Measurements from ENCODE around the gene BICDL2. TPM values are rescaled to one million over a fixed set of nuclear protein-coding genes. Genes with fewer than 3 reads are reported as not detected.
"Not testable (repeated sequence)": the region's sequence is repeated elsewhere in the genome, so short reads cannot be mapped to it uniquely, and the experiment has no call there.

The BICDL2 gene
- total RNA-seq, 1 donor from 2014 or later = not detected

- DNase-seq = peak; percentile 37
- ATAC-seq (ENCODE audit: poor library complexity) = no peak
- intact Hi-C loops (cut with DNase I) = no loop called here
These were observed 29.6 kb upstream of the BICDL2 start for GRCh38 chr16:3066440-3066748.

DNA sequence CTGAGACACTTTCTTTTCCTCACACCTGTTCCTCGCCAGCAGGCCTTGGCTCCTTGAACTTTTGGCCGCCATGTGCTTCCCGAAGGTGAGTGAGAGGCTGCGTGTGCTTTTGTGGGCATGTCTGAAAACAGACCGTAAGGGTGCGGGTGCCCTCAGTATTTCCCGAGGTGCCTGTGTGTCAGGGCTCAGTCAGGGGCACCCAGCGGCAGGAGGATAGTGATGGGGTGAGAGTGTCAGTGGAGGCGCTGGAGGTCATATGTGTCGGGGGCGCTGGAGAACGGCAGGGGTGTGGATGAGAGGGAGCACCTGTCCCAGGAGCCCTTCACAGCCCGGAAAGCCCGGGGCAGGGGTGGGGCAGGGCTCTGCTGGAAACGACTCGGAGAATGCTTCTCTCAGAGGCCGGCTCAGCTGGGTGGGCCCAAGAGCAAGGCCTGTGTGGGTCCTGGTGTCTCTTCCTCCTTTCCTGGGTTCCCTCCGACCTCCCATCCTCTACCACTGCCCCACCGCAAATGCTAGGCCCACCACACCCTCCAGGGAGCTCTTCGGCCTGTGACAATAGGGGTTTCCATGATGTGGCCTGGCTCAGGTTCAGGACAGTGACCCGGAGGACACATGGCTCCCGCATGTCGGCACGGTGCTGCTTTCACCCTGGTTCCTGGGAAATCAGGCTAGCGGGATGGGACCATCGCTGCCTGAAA, 29.1 kb upstream of the BICDL2 start:
- intact Hi-C loops (cut with DNase I) = no loop called here
- ATAC-seq (ENCODE audit: poor library complexity) = peak; percentile 37
- peak; percentile 44 for DNase-seq

- DNase-seq = peak; percentile 59
- peak; percentile 80 for ATAC-seq (ENCODE audit: poor library complexity)
- intact Hi-C loops (cut with DNase I) = no loop called here
These were observed 28.5 kb upstream of the BICDL2 start, which contains the start of gene IL32 for GRCh38 chr16:3065069-3065741. TSS of gene IL32 (plus strand) at chr16:3065640. CDS start at chr16:3065812, 172 bp downstream.

- intact Hi-C loops (cut with DNase I) = loop anchor here (5.0 kb wide), 1 partner anchor 48 kb away; the partner anchor contains the start of gene ZNF205
- no peak for DNase-seq
- ATAC-seq (ENCODE audit: poor library complexity) = no peak
These were observed 27.1 kb upstream of the BICDL2 start for GRCh38 chr16:3063625-3064386.

GRCh38 chr16:3062553-3062952, 25.8 kb upstream of the BICDL2 start:
- intact Hi-C loops (cut with DNase I) = loop anchor here (5.0 kb wide), 1 partner anchor 50 kb away; the partner anchor contains the start of gene ZNF205
- no peak for DNase-seq
- no peak for ATAC-seq (ENCODE audit: poor library complexity)

- DNase-seq = peak; percentile 19
- no peak for ATAC-seq (ENCODE audit: poor library complexity)
- intact Hi-C loops (cut with DNase I) = loop anchor here (5.0 kb wide), 1 partner anchor 52 kb away; the partner anchor contains the start of gene ZNF205
These were observed 23.8 kb upstream of the BICDL2 start for GRCh38 chr16:3060339-3061127.

GRCh38 chr16:3059723-3060242, 23.0 kb upstream of the BICDL2 start:
- intact Hi-C loops (cut with DNase I) = loop anchor here (5.0 to 10.0 kb wide), 3 partner anchors 53 to 105 kb away; partner anchors contain the start of gene ZNF205
- DNase-seq (peak; percentile 0), ATAC-seq (ENCODE audit: poor library complexity) (no peak)

DNA sequence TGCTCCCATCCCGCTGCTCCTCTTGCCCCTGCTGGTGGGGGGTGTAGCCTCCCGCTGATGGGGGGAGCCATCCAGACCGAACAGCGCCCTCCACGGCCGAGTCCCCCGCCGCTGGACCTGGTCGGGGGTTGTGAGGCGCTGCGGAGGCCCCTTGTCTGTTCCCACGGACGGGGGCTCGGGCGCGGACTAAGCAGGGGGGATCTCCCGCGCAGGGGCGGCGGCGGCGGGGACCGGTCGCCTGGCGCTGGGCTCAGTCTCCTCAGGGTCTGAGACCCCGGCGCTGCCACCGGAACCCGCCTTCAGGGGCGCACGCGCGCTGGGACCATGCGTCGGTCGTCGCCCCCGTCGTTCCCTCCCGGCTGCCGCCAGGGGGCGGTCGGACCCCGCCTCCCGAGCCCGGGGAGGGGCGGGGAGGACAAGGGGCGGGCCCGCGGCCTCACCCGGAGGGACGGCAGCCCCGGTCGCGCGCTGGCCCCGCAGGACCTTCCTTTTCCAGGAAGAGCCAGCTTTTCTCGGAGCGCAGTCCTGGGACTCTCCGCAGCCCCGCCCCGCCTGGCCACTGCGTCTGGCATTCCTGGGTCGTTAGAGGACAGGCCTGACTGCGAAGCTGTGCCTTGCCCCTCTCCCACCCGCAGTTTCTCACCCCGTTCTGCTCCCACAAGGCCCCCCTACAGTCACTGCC, 22.4 kb upstream of the BICDL2 start:
- DNase-seq = peak; percentile 94
- intact Hi-C loops (cut with DNase I) = loop anchor here (5.0 to 10.0 kb wide), 2 partner anchors 68 to 106 kb away; no protein-coding TSS in a partner anchor
- peak; percentile 99 for ATAC-seq (ENCODE audit: poor library complexity)

DNA sequence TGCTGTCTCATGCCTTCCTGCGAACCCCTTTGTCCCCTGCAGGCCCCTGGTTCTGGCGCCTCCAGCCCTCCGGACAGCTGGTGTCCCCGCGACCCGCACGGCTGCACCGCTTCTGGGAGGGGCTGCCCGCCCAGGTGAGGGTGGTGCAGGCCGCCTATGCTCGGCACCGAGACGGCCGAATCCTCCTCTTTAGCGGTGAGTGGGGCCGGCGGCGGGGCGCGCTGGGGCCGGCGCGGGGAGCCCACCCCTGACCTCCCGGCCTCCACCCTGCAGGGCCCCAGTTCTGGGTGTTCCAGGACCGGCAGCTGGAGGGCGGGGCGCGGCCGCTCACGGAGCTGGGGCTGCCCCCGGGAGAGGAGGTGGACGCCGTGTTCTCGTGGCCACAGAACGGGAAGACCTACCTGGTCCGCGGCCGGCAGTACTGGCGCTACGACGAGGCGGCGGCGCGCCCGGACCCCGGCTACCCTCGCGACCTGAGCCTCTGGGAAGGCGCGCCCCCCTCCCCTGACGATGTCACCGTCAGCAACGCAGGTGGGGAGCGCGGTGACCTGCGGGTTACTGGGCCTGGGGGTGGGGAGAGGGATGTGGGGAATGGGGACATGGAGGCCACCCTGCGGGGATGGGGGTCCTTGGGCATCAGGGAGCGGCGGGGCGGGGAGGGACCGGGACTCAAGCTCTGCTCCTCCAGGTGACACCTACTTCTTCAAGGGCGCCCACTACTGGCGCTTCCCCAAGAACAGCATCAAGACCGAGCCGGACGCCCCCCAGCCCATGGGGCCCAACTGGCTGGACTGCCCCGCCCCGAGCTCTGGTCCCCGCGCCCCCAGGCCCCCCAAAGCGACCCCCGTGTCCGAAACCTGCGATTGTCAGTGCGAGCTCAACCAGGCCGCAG, 21.6 kb upstream of the BICDL2 start:
- intact Hi-C loops (cut with DNase I) = loop anchor here (5.0 to 10.0 kb wide), 2 partner anchors 69 to 106 kb away; no protein-coding TSS in a partner anchor
- peak; percentile 72 for DNase-seq
- peak; percentile 42 for ATAC-seq (ENCODE audit: poor library complexity)

DNA sequence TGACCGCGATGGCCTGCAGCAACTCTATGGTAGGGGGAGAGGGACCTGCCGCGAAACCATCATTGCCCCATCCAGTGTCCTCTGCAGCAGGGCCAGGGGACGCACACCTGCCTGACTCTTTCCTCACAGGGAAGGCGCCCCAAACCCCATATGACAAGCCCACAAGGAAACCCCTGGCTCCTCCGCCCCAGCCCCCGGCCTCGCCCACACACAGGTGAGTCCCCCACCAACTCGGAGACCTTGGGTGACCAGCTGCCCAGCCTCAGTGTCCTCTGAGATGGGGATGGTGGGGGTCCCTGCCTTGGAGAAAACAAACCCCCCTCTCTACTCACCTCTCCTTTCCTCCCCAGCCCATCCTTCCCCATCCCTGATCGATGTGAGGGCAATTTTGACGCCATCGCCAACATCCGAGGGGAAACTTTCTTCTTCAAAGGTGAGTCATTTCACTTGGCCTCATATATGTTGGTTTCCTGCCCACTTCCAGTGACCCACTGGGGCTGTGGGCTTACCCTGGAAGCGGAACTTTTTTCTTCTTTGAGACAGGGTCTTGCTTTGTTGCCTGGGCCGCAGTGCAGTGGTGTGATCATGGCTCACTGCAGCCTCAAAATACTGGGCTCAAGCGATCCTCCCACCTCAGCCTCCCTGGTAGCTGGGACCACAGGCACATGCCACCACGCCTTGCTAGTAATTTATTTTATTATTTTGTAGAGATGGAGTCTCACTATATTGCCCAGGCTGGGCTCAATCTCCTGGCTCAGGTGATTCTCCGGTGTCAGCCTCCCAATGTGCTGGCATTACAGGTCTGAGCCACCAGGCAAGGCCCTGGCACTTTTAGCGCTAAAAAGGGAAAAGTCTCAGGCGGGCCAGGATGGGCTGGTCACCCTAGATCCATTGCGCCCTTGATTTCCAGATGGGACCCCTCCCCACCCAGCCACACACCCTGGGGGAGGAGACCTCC, 20.7 kb upstream of the BICDL2 start:
- ATAC-seq (ENCODE audit: poor library complexity) (no peak), DNase-seq (no peak)
- intact Hi-C loops (cut with DNase I) = loop anchor here (5.0 to 10.0 kb wide), 2 partner anchors 70 to 107 kb away; no protein-coding TSS in a partner anchor

DNA sequence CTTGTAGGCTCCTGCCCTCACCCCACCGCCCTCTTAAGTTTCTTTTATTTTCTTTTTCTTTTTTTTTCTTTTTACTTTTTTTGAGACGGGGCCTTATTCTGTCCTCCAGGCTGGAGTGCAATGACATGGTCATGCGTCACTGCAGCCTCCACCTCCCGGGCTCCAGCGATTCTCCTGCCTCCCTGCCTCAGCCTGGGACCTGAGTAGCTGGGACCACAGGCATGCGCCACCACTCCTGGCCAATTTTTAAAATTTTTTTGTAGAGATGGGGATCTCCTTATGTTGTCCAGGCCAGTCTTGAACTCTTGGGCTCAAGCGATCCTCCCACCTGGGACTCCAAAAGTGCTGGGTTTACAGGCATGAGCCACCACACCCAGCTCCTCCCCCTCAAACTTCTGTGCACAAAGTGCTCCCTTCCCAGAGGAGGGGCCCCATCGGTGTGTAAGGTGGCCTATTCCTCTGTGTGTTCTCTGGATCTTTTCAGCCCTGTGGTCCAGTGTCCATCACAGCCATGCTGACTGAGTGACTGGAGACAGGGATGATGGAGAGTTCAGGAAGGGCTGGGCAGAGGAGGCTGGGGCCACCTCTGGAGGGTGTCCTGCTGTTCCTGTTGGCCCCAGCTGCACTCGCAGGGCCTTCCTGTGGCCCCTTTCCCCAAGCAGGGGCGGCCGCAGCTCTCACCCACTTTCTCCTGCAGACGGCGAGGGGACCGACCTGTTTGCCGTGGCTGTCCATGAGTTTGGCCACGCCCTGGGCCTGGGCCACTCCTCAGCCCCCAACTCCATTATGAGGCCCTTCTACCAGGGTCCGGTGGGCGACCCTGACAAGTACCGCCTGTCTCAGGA, 19.8 kb upstream of the BICDL2 start:
- no peak for ATAC-seq (ENCODE audit: poor library complexity)
- intact Hi-C loops (cut with DNase I) = loop anchor here (5.0 to 10.0 kb wide), 2 partner anchors 71 to 108 kb away; no protein-coding TSS in a partner anchor
- DNase-seq = peak; percentile 36

- intact Hi-C loops (cut with DNase I) = loop anchor here (5.0 to 10.0 kb wide), 2 partner anchors 72 to 109 kb away; no protein-coding TSS in a partner anchor
- ATAC-seq (ENCODE audit: poor library complexity); DNase-seq: not testable (repeated sequence)
These were observed 19.0 kb upstream of the BICDL2 start for GRCh38 chr16:3055734-3056115.

- intact Hi-C loops (cut with DNase I) = loop anchor here (5.0 to 10.0 kb wide), 2 partner anchors 72 to 110 kb away; no protein-coding TSS in a partner anchor
- no peak for ATAC-seq (ENCODE audit: poor library complexity)
- DNase-seq = no peak
These were observed 18.4 kb upstream of the BICDL2 start for GRCh38 chr16:3054965-3055733.

- DNase-seq = not testable (repeated sequence)
- intact Hi-C loops (cut with DNase I) = loop anchor here (10.0 kb wide), 1 partner anchor 111 kb away; no protein-coding TSS in a partner anchor
These were observed 16.6 kb upstream of the BICDL2 start for GRCh38 chr16:3053330-3053710.

More at GRCh38 chr16:3053330-3053710, 16.6 kb upstream of the BICDL2 start:
- ATAC-seq (ENCODE audit: poor library complexity) = not testable (repeated sequence)

Measured in Right ventricle myocardium superior (tissue), 1 donor.